Measurements from ENCODE around the gene CBX7. TPM values are rescaled to one million over a fixed set of nuclear protein-coding genes. Genes with fewer than 3 reads are reported as not detected.

CBX7 gene
- total RNA-seq, 1 donor from 2014 or later = 51.1 TPM

- Histone ChIP-seq H3K27me3 (ENCODE audit: low read depth) (no peaks in the 10 kb centered on the region), H3K27ac (peak overlapping the region; percentile 87), H3K9me3 (no peaks in the 10 kb centered on the region), H3K4me1 (peaks cover 22% of the 10 kb centered on the region), H3K36me3 (no peaks in the 10 kb centered on the region), H3K4me3 (no peak overlapping the region)
- DNase-seq (peak; percentile 18), ATAC-seq (peak in 1 of 2 donors; percentile 21)
- intact Hi-C loops (cut with DNase I) = no loop called here
- no peak for TF ChIP-seq CTCF (IDR thresholded peaks at IDR 0.05)
These were observed 32.4 kb upstream of the CBX7 start for GRCh38 chr22:39184586-39185577.

DNA sequence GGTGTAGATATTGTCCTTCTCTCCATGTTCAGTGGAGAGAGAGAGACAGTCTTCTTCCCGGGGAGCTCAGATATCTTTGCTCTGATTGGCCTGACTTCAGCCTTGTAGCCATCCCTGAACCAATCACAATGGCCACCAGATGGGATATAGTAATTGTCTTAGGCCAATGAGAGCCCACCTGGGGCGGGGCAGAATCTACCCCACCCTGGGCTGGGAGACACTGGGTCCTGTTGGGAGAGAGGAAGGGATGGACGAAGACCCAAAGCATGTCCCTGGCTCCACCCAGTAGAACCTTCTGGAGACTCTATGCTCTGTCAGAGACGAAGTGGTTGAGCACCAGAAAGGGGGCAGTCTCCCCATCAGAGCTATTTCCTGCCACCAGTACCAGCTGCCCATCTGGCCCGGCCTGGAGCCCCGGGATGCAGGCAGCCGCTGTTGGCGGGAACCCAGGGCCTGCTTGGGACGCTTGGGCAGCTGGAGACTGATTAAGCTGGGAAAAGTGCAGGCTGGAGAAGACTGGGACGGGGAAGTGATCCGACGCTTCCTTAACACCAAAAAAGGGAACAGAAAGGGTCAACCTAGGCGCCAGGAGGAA, 31.6 kb upstream of the CBX7 start:
- Histone ChIP-seq H3K27me3 (ENCODE audit: low read depth) (no peaks in the 10 kb centered on the region), H3K36me3 (no peaks in the 10 kb centered on the region), H3K4me3 (no peak overlapping the region), H3K27ac (peak overlapping the region; percentile 87), H3K4me1 (peaks cover 29% of the 10 kb centered on the region), H3K9me3 (no peaks in the 10 kb centered on the region)
- intact Hi-C loops (cut with DNase I) = no loop called here
- peak; percentile 13 to 24 for ATAC-seq
- TF ChIP-seq CTCF (IDR thresholded peaks at IDR 0.05) = no peak
- DNase-seq = peak; percentile 49

- no peak for TF ChIP-seq CTCF (IDR thresholded peaks at IDR 0.05)
- no peak overlapping the region for H3K27ac ChIP-seq
- H3K4me1 ChIP-seq = peaks cover 42% of the 10 kb centered on the region
- intact Hi-C loops (cut with DNase I) = no loop called here
- no peak overlapping the region for H3K4me3 ChIP-seq
- DNase-seq (peak; percentile 14), ATAC-seq (no peak)
- no peaks in the 10 kb centered on the region for H3K27me3 ChIP-seq (ENCODE audit: low read depth)
- H3K9me3 ChIP-seq = no peaks in the 10 kb centered on the region
- H3K36me3 ChIP-seq = no peaks in the 10 kb centered on the region
These were observed 30.1 kb upstream of the CBX7 start for GRCh38 chr22:39182478-39183030.

- no peak overlapping the region for H3K4me3 ChIP-seq
- TF ChIP-seq CTCF (IDR thresholded peaks at IDR 0.05) = no peak
- peaks cover 50% of the 10 kb centered on the region for H3K4me1 ChIP-seq
- intact Hi-C loops (cut with DNase I) = no loop called here
- ATAC-seq (no peak), DNase-seq (peak; percentile 20)
- no peaks in the 10 kb centered on the region for H3K9me3 ChIP-seq
- no peak overlapping the region for H3K27ac ChIP-seq
- H3K36me3 ChIP-seq = no peaks in the 10 kb centered on the region
- H3K27me3 ChIP-seq (ENCODE audit: low read depth) = no peaks in the 10 kb centered on the region
These were observed 29.3 kb upstream of the CBX7 start for GRCh38 chr22:39181778-39182177.

GRCh38 chr22:39181356-39181755, 28.9 kb upstream of the CBX7 start:
- no peaks in the 10 kb centered on the region for H3K36me3 ChIP-seq
- H3K27me3 ChIP-seq (ENCODE audit: low read depth) = no peaks in the 10 kb centered on the region
- H3K4me3 ChIP-seq = no peak overlapping the region
- H3K4me1 ChIP-seq = peaks cover 54% of the 10 kb centered on the region
- no peak for TF ChIP-seq CTCF (IDR thresholded peaks at IDR 0.05)
- no peaks in the 10 kb centered on the region for H3K9me3 ChIP-seq
- ATAC-seq (no peak), DNase-seq (no peak)
- no peak overlapping the region for H3K27ac ChIP-seq
- intact Hi-C loops (cut with DNase I) = no loop called here
